ENCODE measurements around the gene SSUH2.

- TF ChIP-seq POLR2AphosphoS5 (IDR thresholded peaks at IDR 0.05; ENCODE audit: borderline replicate concordance, low read depth, low read length) (no peak), EZH2 (IDR thresholded peaks at IDR 0.05) (no peak)
Measured at GRCh38 chr3:8579943-8580342, 64.7 kb downstream of the SSUH2 start.
